Endothelial cell (in vitro differentiated cells): ENCODE measurements around the gene KLHL35. TPM values are rescaled to one million over a fixed set of nuclear protein-coding genes. Genes with fewer than 3 reads are reported as not detected.

Experiments used
- DNase-seq: peaks from one replicate; pipeline ENCODE4 v3.0.0; 2021; ENCODE audit warnings: low spot score
- H3K27ac Mint-ChIP-seq: one replicate; pipeline ENCODE4 v1.8.0; 2021; ENCODE audit warnings: mixed read lengths, inconsistent platforms; ENCODE audit not compliant: unreplicated experiment
- H3K27me3 Mint-ChIP-seq: one replicate; pipeline ENCODE4 v1.8.0; 2021; ENCODE audit warnings: mild to moderate bottlenecking, moderate library complexity, mixed read lengths, inconsistent platforms; ENCODE audit not compliant: unreplicated experiment
- H3K36me3 Mint-ChIP-seq: one replicate; pipeline ENCODE4 v1.8.0; 2021; ENCODE audit warnings: mild to moderate bottlenecking, low read depth, mixed read lengths, inconsistent platforms; ENCODE audit not compliant: unreplicated experiment
- H3K4me1 Mint-ChIP-seq: one replicate; pipeline ENCODE4 v1.8.0; 2021; ENCODE audit warnings: mild to moderate bottlenecking, mixed read lengths, inconsistent platforms; ENCODE audit not compliant: unreplicated experiment
- H3K4me3 Mint-ChIP-seq: one replicate; pipeline ENCODE4 v1.8.0; 2021; ENCODE audit warnings: mild to moderate bottlenecking, mixed read lengths, inconsistent platforms; ENCODE audit not compliant: unreplicated experiment
- H3K9me3 Mint-ChIP-seq: one replicate; pipeline ENCODE4 v1.8.0; 2021; ENCODE audit warnings: mixed read lengths, inconsistent platforms; ENCODE audit not compliant: unreplicated experiment
- CTCF ChIP-seq: fragments of 200-600 bp; sonication (generic); IDR thresholded peaks from one replicate; pipeline ENCODE4 v1.5.0; 2021; ENCODE audit warnings: antibody characterized with exemption; ENCODE audit not compliant: unreplicated experiment
- total RNA-seq: library from RNA; stranded (reverse); fragmentation: NEBNext Ultra II Directional; extraction: Animal tissue kit (Norgen Biotek cat#: 25700); gene quantifications from one replicate; pipeline ENCODE4 v1.2.1, GENCODE V29; 2021; ENCODE audit not compliant: unreplicated experiment

The KLHL35 gene
- total RNA-seq, 1 donor from 2014 or later = 2.8 TPM

GRCh38 chr11:75453916-75454655 is 21.1 kb upstream of the KLHL35 start:
- H3K4me3 Mint-ChIP-seq = peak overlapping the region; percentile 73
- no peak for TF ChIP-seq CTCF
- H3K36me3 Mint-ChIP-seq = peaks cover 49% of the 10 kb centered on the region
- DNase-seq = no peak
- peak overlapping the region; percentile 36 for H3K27ac Mint-ChIP-seq
- peaks cover 33% of the 10 kb centered on the region for H3K4me1 Mint-ChIP-seq
- peaks cover 27% of the 10 kb centered on the region for H3K27me3 Mint-ChIP-seq
- H3K9me3 Mint-ChIP-seq = no peaks in the 10 kb centered on the region

GRCh38 chr11:75450826-75451821 is 18.1 kb upstream of the KLHL35 start:
- DNase-seq = peak; percentile 65
- peak overlapping the region; percentile 51 for H3K4me3 Mint-ChIP-seq
- no peaks in the 10 kb centered on the region for H3K9me3 Mint-ChIP-seq
- peaks cover 51% of the 10 kb centered on the region for H3K36me3 Mint-ChIP-seq
- H3K4me1 Mint-ChIP-seq = peaks cover 34% of the 10 kb centered on the region
- peak overlapping the region; percentile 78 for H3K27ac Mint-ChIP-seq
- peaks cover 36% of the 10 kb centered on the region for H3K27me3 Mint-ChIP-seq
- TF ChIP-seq CTCF = peak; percentile 83

GRCh38 chr11:75450236-75450635 is 17.2 kb upstream of the KLHL35 start:
- Mint-ChIP-seq H3K9me3 (no peaks in the 10 kb centered on the region), H3K27me3 (peaks cover 34% of the 10 kb centered on the region), H3K4me3 (no peak overlapping the region), H3K4me1 (peaks cover 34% of the 10 kb centered on the region), H3K36me3 (peaks cover 53% of the 10 kb centered on the region), H3K27ac (no peak overlapping the region)
- TF ChIP-seq CTCF = no peak
- DNase-seq = no peak

- TF ChIP-seq CTCF = no peak
- H3K36me3 Mint-ChIP-seq = peaks cover 54% of the 10 kb centered on the region
- H3K27me3 Mint-ChIP-seq = peaks cover 33% of the 10 kb centered on the region
- H3K4me1 Mint-ChIP-seq = peaks cover 32% of the 10 kb centered on the region
- H3K4me3 Mint-ChIP-seq = no peak overlapping the region
- DNase-seq = no peak
- H3K27ac Mint-ChIP-seq = no peak overlapping the region
- H3K9me3 Mint-ChIP-seq = no peaks in the 10 kb centered on the region
Measured at GRCh38 chr11:75449776-75450175, 16.8 kb upstream of the KLHL35 start.

GRCh38 chr11:75449271-75449670 is 16.3 kb upstream of the KLHL35 start:
- DNase-seq = no peak
- H3K36me3 Mint-ChIP-seq = peaks cover 51% of the 10 kb centered on the region
- H3K27me3 Mint-ChIP-seq = peaks cover 33% of the 10 kb centered on the region
- H3K4me3 Mint-ChIP-seq = no peak overlapping the region
- peak overlapping the region; percentile 24 for H3K27ac Mint-ChIP-seq
- no peaks in the 10 kb centered on the region for H3K9me3 Mint-ChIP-seq
- no peak for TF ChIP-seq CTCF
- H3K4me1 Mint-ChIP-seq = peaks cover 27% of the 10 kb centered on the region
